ENCODE data around the gene TNN. TPM values are rescaled to one million over a fixed set of nuclear protein-coding genes. Genes with fewer than 3 reads are reported as not detected.

TNN gene
- total and polyA plus RNA-seq, 10 of the 15 experiments (the other 5 are each of a cell fraction or from before 2014, with no cell fraction given), result 0.05 to 0.17 (median 0.11) TPM

DNA sequence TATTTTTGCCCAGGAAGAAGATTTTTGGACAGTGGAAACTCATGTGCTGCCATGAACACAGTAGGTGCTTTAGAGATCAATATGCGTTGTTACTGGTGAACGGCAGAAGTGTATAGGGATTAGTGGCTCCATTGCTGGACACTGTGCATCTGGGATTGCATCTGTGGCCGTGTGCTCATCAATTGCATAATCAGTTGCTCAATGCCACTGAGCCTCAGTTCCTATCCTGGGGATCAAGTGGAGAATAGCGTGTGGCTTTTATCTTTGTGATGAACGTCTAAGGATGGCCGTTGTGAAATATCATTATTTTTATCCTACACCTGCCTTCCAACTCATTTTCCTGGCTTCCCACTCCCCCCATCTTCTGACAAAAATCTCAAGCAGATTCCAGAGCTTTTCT lies 5.4 kb downstream of the TNN start:
- no peaks in the 10 kb centered on the region for H3K36me3 ChIP-seq (ENCODE audit: control insufficient read depth in 2 of 2, insufficient read depth in 2 of 2, low read length in 1 of 2)
- H3K4me2 ChIP-seq (ENCODE audit: control insufficient read depth, insufficient read depth), result no peak overlapping the region
- TF ChIP-seq SKIL (IDR thresholded peaks at IDR 0.05; ENCODE audit: low read depth, poor library complexity, severe bottlenecking) (no peak), MEF2B (IDR thresholded peaks at IDR 0.05; ENCODE audit: partially characterized antibody, poor library complexity, severe bottlenecking) (no peak), CUX1 (IDR thresholded peaks at IDR 0.05; ENCODE audit: insufficient replicate concordance, low read depth, low read length) (no peak), SUPT20H (IDR thresholded peaks at IDR 0.05; ENCODE audit: borderline replicate concordance, control insufficient read depth, low read depth, low read length) (no peak), SUZ12 (IDR thresholded peaks at IDR 0.05; ENCODE audit: unreplicated experiment) (no peak), HDGF (IDR thresholded peaks at IDR 0.05) (no peak), MEF2A (IDR thresholded peaks at IDR 0.05; ENCODE audit: insufficient read depth, low read depth, low read length) (no peak)
- TF ChIP-seq, protein P1, sequence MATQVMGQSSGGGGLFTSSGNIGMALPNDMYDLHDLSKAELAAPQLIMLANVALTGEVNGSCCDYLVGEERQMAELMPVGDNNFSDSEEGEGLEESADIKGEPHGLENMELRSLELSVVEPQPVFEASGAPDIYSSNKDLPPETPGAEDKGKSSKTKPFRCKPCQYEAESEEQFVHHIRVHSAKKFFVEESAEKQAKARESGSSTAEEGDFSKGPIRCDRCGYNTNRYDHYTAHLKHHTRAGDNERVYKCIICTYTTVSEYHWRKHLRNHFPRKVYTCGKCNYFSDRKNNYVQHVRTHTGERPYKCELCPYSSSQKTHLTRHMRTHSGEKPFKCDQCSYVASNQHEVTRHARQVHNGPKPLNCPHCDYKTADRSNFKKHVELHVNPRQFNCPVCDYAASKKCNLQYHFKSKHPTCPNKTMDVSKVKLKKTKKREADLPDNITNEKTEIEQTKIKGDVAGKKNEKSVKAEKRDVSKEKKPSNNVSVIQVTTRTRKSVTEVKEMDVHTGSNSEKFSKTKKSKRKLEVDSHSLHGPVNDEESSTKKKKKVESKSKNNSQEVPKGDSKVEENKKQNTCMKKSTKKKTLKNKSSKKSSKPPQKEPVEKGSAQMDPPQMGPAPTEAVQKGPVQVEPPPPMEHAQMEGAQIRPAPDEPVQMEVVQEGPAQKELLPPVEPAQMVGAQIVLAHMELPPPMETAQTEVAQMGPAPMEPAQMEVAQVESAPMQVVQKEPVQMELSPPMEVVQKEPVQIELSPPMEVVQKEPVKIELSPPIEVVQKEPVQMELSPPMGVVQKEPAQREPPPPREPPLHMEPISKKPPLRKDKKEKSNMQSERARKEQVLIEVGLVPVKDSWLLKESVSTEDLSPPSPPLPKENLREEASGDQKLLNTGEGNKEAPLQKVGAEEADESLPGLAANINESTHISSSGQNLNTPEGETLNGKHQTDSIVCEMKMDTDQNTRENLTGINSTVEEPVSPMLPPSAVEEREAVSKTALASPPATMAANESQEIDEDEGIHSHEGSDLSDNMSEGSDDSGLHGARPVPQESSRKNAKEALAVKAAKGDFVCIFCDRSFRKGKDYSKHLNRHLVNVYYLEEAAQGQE (IDR thresholded peaks at IDR 0.05; ENCODE audit: low read depth, low read length), result no peak
- TF ChIP-seq, protein P2, sequence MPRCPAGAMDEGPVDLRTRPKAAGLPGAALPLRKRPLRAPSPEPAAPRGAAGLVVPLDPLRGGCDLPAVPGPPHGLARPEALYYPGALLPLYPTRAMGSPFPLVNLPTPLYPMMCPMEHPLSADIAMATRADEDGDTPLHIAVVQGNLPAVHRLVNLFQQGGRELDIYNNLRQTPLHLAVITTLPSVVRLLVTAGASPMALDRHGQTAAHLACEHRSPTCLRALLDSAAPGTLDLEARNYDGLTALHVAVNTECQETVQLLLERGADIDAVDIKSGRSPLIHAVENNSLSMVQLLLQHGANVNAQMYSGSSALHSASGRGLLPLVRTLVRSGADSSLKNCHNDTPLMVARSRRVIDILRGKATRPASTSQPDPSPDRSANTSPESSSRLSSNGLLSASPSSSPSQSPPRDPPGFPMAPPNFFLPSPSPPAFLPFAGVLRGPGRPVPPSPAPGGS (IDR thresholded peaks at IDR 0.05; ENCODE audit: borderline replicate concordance, insufficient read depth, low read depth, low read length, poor library complexity, severe bottlenecking), result no peak
- no peak for DNase-seq (ENCODE audit: low read depth, low spot score)
- H3K9me3 ChIP-seq (replicated peaks; ENCODE audit: control insufficient read depth, insufficient read depth, low read length), result no peaks in the 10 kb centered on the region
- H3K4me1 ChIP-seq (ENCODE audit: control insufficient read depth, insufficient read depth, low read length), result 0 out of 2 replicates have a peak, but pooled peaks cover 2% of the 10 kb centered on the region
- intact Hi-C loops (cut with micrococcal nuclease; ENCODE audit: unreplicated experiment), result no loop called here
- no peak overlapping the region for H2AFZ ChIP-seq (ENCODE audit: control insufficient read depth, low read depth, low read length)
- POLR2A ChIA-PET, result no interaction called here
- peaks cover 0 to 1% of the 10 kb centered on the region in 2 experiments; a peak in 1 of 4 replicates for H3K27me3 ChIP-seq (replicated peaks in 1 of 2; ENCODE audit: control insufficient read depth in 2 of 2, insufficient read depth in 2 of 2, low read length in 1 of 2)
- ATAC-seq, result no peak
- RAD21 ChIA-PET (ENCODE audit: unreplicated experiment), result no interaction called here
- 46% methylated on average over 6 of the region's 6 CpGs for WGBS (ENCODE audit: insufficient coverage, insufficient replicate concordance, low lambda C conversion rate, missing lambda C conversion rate)
- BruUV-seq (replicated peaks), result no TSS peak
- no peaks in the 10 kb centered on the region for H4K20me1 ChIP-seq (ENCODE audit: control insufficient read depth, insufficient read depth)
- in situ Hi-C loops (cut with MboI), result no loop called here
- no peak for FAIRE-seq
- no peak overlapping the region for H3K27ac ChIP-seq (ENCODE audit: control insufficient read depth, insufficient read depth)
- no peak overlapping the region for H3K9ac ChIP-seq (ENCODE audit: control insufficient read depth, insufficient read depth, low read length)
- SMC1A ChIA-PET (ENCODE audit: uncharacterized antibody, unreplicated experiment), result no interaction called here
- no peak overlapping the region for H3K4me3 ChIP-seq
- CTCF ChIA-PET, result no interaction called here
- H3K79me2 ChIP-seq (ENCODE audit: control insufficient read depth, insufficient read depth, low read length), result no peaks in the 10 kb centered on the region

Measured in GM12878 (cell line).